Rectal smooth muscle tissue (tissue), 1 donor: ENCODE data around the gene CEP89.
"Not testable (repeated sequence)": the region's sequence is repeated elsewhere in the genome, so short reads cannot be mapped to it uniquely, and the experiment has no call there.

Experiments used
- H3K27ac ChIP-seq: one replicate; pipeline ENCODE4 v1.7.0; 2013; ENCODE audit warnings: low read depth, low read length, inconsistent platforms
- H3K27me3 ChIP-seq: one replicate; pipeline ENCODE4 v1.7.0; 2013; ENCODE audit warnings: low read length; ENCODE audit not compliant: control insufficient read depth, insufficient read depth
- H3K36me3 ChIP-seq: one replicate; pipeline ENCODE4 v1.7.0; 2013; ENCODE audit warnings: low read length; ENCODE audit not compliant: control insufficient read depth, insufficient read depth
- H3K4me1 ChIP-seq: one replicate; pipeline ENCODE4 v1.7.0; 2013; ENCODE audit warnings: low read length; ENCODE audit not compliant: control insufficient read depth, insufficient read depth
- H3K4me3 ChIP-seq: one replicate; pipeline ENCODE4 v1.7.0; 2013; ENCODE audit warnings: low read length
- H3K9ac ChIP-seq: one replicate; pipeline ENCODE4 v1.7.0; 2013; ENCODE audit warnings: low read length

The CEP89 gene

GRCh38 chr19:32872391-32872790 is 99.4 kb downstream of the CEP89 start:
- Histone ChIP-seq H3K27me3 (no peaks in the 10 kb centered on the region), H3K4me1 (peaks cover 3% of the 10 kb centered on the region), H3K9ac (no peak overlapping the region), H3K4me3 (no peak overlapping the region), H3K36me3 (no peaks in the 10 kb centered on the region), H3K27ac (no peak overlapping the region)

- H3K4me1 ChIP-seq: no peaks in the 10 kb centered on the region
- H3K36me3 ChIP-seq: no peaks in the 10 kb centered on the region
- no peak overlapping the region for H3K9ac ChIP-seq
- H3K27ac ChIP-seq: no peak overlapping the region
- H3K27me3 ChIP-seq: no peaks in the 10 kb centered on the region
- H3K4me3 ChIP-seq: no peak overlapping the region
These were observed 100.7 kb downstream of the CEP89 start for GRCh38 chr19:32870981-32871451.

GRCh38 chr19:32869966-32870573 is 101.7 kb downstream of the CEP89 start:
- Histone ChIP-seq H3K9ac (no peak overlapping the region), H3K4me1 (no peaks in the 10 kb centered on the region), H3K27me3 (no peaks in the 10 kb centered on the region), H3K36me3 (no peaks in the 10 kb centered on the region), H3K27ac (no peak overlapping the region), H3K4me3 (no peak overlapping the region)

GRCh38 chr19:32869369-32869965 is 102.3 kb downstream of the CEP89 start, which contains the start of gene SLC7A9:
Gene SLC7A9 (minus strand): TSS chr19:32869767. CDS start chr19:32868534, 1,233 bp downstream.
- H3K36me3 ChIP-seq: no peaks in the 10 kb centered on the region
- no peaks in the 10 kb centered on the region for H3K4me1 ChIP-seq
- no peak within 1 kb of the TSS for H3K4me3 ChIP-seq
- H3K27me3 ChIP-seq: no peaks in the 10 kb centered on the region
- no peak within 1 kb of the TSS for H3K9ac ChIP-seq
- H3K27ac ChIP-seq: no peak within 1 kb of the TSS

- no peak overlapping the region for H3K27ac ChIP-seq
- no peaks in the 10 kb centered on the region for H3K36me3 ChIP-seq
- no peak overlapping the region for H3K4me3 ChIP-seq
- no peaks in the 10 kb centered on the region for H3K27me3 ChIP-seq
- no peak overlapping the region for H3K9ac ChIP-seq
- no peaks in the 10 kb centered on the region for H3K4me1 ChIP-seq
These were observed 103.4 kb downstream of the CEP89 start for GRCh38 chr19:32868206-32868950.

GRCh38 chr19:32867436-32867835 is 104.3 kb downstream of the CEP89 start:
- not testable (repeated sequence) for H3K36me3 ChIP-seq, H3K4me1 ChIP-seq, H3K9ac ChIP-seq, H3K27me3 ChIP-seq, H3K27ac ChIP-seq, H3K4me3 ChIP-seq

- Histone ChIP-seq H3K36me3 (no peaks in the 10 kb centered on the region), H3K4me1 (no peaks in the 10 kb centered on the region), H3K27me3 (no peaks in the 10 kb centered on the region), H3K9ac (no peak overlapping the region), H3K27ac (no peak overlapping the region), H3K4me3 (no peak overlapping the region)
These were observed 105.0 kb downstream of the CEP89 start for GRCh38 chr19:32866564-32867265.

GRCh38 chr19:32866061-32866460 is 105.7 kb downstream of the CEP89 start:
- H3K4me1 ChIP-seq: no peaks in the 10 kb centered on the region
- no peak overlapping the region for H3K4me3 ChIP-seq
- no peaks in the 10 kb centered on the region for H3K27me3 ChIP-seq
- H3K36me3 ChIP-seq: no peaks in the 10 kb centered on the region
- no peak overlapping the region for H3K9ac ChIP-seq
- no peak overlapping the region for H3K27ac ChIP-seq

GRCh38 chr19:32865326-32865725 is 106.4 kb downstream of the CEP89 start:
- Histone ChIP-seq H3K27ac (no peak overlapping the region), H3K36me3 (no peaks in the 10 kb centered on the region), H3K27me3 (no peaks in the 10 kb centered on the region), H3K4me1 (no peaks in the 10 kb centered on the region), H3K4me3 (no peak overlapping the region), H3K9ac (no peak overlapping the region)

GRCh38 chr19:32864318-32865007 is 107.3 kb downstream of the CEP89 start:
- Histone ChIP-seq H3K27me3 (no peaks in the 10 kb centered on the region), H3K36me3 (no peaks in the 10 kb centered on the region), H3K4me1 (no peaks in the 10 kb centered on the region), H3K9ac (no peak overlapping the region), H3K27ac (no peak overlapping the region), H3K4me3 (no peak overlapping the region)

- Histone ChIP-seq H3K27me3 (no peaks in the 10 kb centered on the region), H3K36me3 (no peaks in the 10 kb centered on the region), H3K27ac (no peak overlapping the region), H3K4me1 (no peaks in the 10 kb centered on the region), H3K4me3 (no peak overlapping the region), H3K9ac (no peak overlapping the region)
These were observed 107.9 kb downstream of the CEP89 start for GRCh38 chr19:32863841-32864240.

- Histone ChIP-seq H3K4me1 (no peaks in the 10 kb centered on the region), H3K27ac (no peak overlapping the region), H3K9ac (no peak overlapping the region), H3K36me3 (no peaks in the 10 kb centered on the region), H3K4me3 (no peak overlapping the region), H3K27me3 (no peaks in the 10 kb centered on the region)
These were observed 108.5 kb downstream of the CEP89 start for GRCh38 chr19:32863301-32863700.
